A549 (cell line): Measurements from ENCODE around the gene CREG2. TPM values are rescaled to one million over a fixed set of nuclear protein-coding genes. Genes with fewer than 3 reads are reported as not detected.
A peak's percentile ranks its signal among the peaks of the same experiment; 100 is the strongest.

ENCODE experiments used
- ATAC-seq, 2 experiments: fragments of 200-7000 bp in 1 of 2; fragments of >200 bp in 1 of 2; cut with Nextera tagmentation in 1 of 2; cut with Tn5 transposase in 1 of 2; 3 replicates each; pipeline versions ENCODE4 v1.8.0 to v1.9.1; 2018 to 2020; ENCODE audit warnings: mild to moderate bottlenecking in 1 of 2, moderate library complexity in 1 of 2
- CTCF ChIA-PET: fragments of 300-600 bp; sonication (Branson Sonifier 250); formaldehyde crosslinking; extraction: SDS; loops from one replicate; lab custom pipeline; 2021; ENCODE audit warnings: antibody characterized with exemption, inconsistent platforms; lab: Yijun Ruan, JAX
- POLR2A ChIA-PET: fragments of 350-600 bp; formaldehyde crosslinking; extraction: SDS; loops from one replicate; lab custom pipeline; 2021; ENCODE audit warnings: antibody characterized with exemption, inconsistent platforms; lab: Yijun Ruan, JAX
- DNase-seq, 2 experiments: peaks; one replicate each; pipeline versions ENCODE4 v3.0.0 to v3.0.0-alpha.2; 2011 to 2016; ENCODE audit warnings: low read depth in 1 of 2, low spot score in 1 of 2
- FAIRE-seq: peaks from 2 replicates; lab custom pipeline; 2011; peaks lifted over from hg19 to GRCh38; lab: Jason Lieb, UNC
- H3K27ac ChIP-seq, 2 experiments: fragments of >200 bp; sonication (Bioruptor Twin); formaldehyde crosslinking; 3 replicates each; pipeline ENCODE4 v1.5.1; 2016 to 2017
- H3K4me1 ChIP-seq: fragments of >200 bp; sonication (Bioruptor Twin); formaldehyde crosslinking; 3 replicates; pipeline ENCODE4 v1.6.1; 2016
- H3K4me2 ChIP-seq: fragments of >200 bp; sonication (Bioruptor Twin); formaldehyde crosslinking; 3 replicates; pipeline ENCODE4 v1.6.1; 2016
- H3K4me3 ChIP-seq: fragments of >200 bp; sonication (Bioruptor Twin); formaldehyde crosslinking; 3 replicates; pipeline ENCODE4 v1.5.1; 2016
- H3K9me3 ChIP-seq: fragments of >200 bp; sonication (Bioruptor Twin); formaldehyde crosslinking; 3 replicates; pipeline ENCODE4 v1.6.1; 2016
- CBX8 ChIP-seq: fragments of 200-600 bp; sonication (generic); IDR thresholded peaks from 2 replicates; pipeline ENCODE4 v1.6.1; 2016
- FOXS1 ChIP-seq: fragments of 250-450 bp; sonication (Bioruptor Pico); IDR thresholded peaks from 2 replicates; pipeline ENCODE4 v1.5.0; 2020; ENCODE audit warnings: mild to moderate bottlenecking, moderate library complexity
- GATA3 ChIP-seq: IDR thresholded peaks from 2 replicates; pipeline ENCODE4 v1.6.1; 2012; ENCODE audit warnings: borderline replicate concordance
- HEYL ChIP-seq: fragments of 250-450 bp; sonication (Bioruptor Pico); IDR thresholded peaks from 2 replicates; pipeline ENCODE4 v1.8.0; 2021; ENCODE audit warnings: mild to moderate bottlenecking, moderate library complexity
- JUN ChIP-seq, 2 experiments: fragments of >200 bp; sonication (Bioruptor Twin); formaldehyde crosslinking; IDR thresholded peaks; 2 replicates in 1 of 2; 3 replicates in 1 of 2; pipeline ENCODE4 v1.6.1; 2016 to 2017
- KDM1A ChIP-seq: fragments of 200-600 bp; sonication (generic); IDR thresholded peaks from 2 replicates; pipeline ENCODE4 v1.6.1; 2016; ENCODE audit warnings: low read depth, mild to moderate bottlenecking
- MAFK ChIP-seq: fragments of 450-650 bp; IDR thresholded peaks from 2 replicates; pipeline ENCODE4 v1.6.1; 2014; ENCODE audit not compliant: partially characterized antibody
- NFE2L2 ChIP-seq: fragments of 150-350 bp; conservative IDR thresholded peaks from 2 replicates; pipeline ENCODE4 v1.6.1; 2014; ENCODE audit warnings: low read length
- NPAS2 ChIP-seq: fragments of 250-450 bp; sonication (Bioruptor Pico); IDR thresholded peaks from 2 replicates; pipeline ENCODE4 v1.8.0; 2022; ENCODE audit warnings: mild to moderate bottlenecking, moderate library complexity, borderline replicate concordance
- RCOR1 ChIP-seq: fragments of 150-350 bp; IDR thresholded peaks from 2 replicates; pipeline ENCODE4 v1.6.1; 2014; ENCODE audit warnings: antibody characterized with exemption, low read length, low read depth
- RFX5 ChIP-seq: fragments of 450-650 bp; IDR thresholded peaks from 2 replicates; pipeline ENCODE4 v1.7.1; 2014; ENCODE audit warnings: antibody characterized with exemption, mild to moderate bottlenecking, moderate library complexity
- RNF2 ChIP-seq: fragments of 200-600 bp; sonication (generic); IDR thresholded peaks from 2 replicates; pipeline ENCODE4 v1.6.1; 2016; ENCODE audit warnings: low read depth, mild to moderate bottlenecking, antibody characterized with exemption, moderate library complexity, borderline replicate concordance
- TFCP2L1 ChIP-seq: fragments of 250-450 bp; sonication (Bioruptor Pico); IDR thresholded peaks from 2 replicates; pipeline ENCODE4 v1.5.0; 2021; ENCODE audit warnings: mild to moderate bottlenecking
- USF2 ChIP-seq: fragments of 450-650 bp; IDR thresholded peaks from 2 replicates; pipeline ENCODE4 v1.6.1; 2014; ENCODE audit warnings: antibody characterized with exemption
- ZFP36 ChIP-seq: fragments of 450-650 bp; IDR thresholded peaks from 2 replicates; pipeline ENCODE4 v1.6.1; 2014; ENCODE audit warnings: borderline replicate concordance; ENCODE audit not compliant: partially characterized antibody
- WGBS: methylation state at CpG from one replicate; pipeline ENCODE4 v1.1.6; 2017; ENCODE audit errors: missing lambda C conversion rate; 5-methylcytosine and 5-hydroxymethylcytosine counted together
- polyA plus RNA-seq, 4 experiments: library from polyadenylated mRNA; depleted of rRNA in 3 of 4; stranded (reverse); fragments of >200 nt; fragmentation: RNase III in 1 of 4; extraction: RNeasy Plus Mini Kit Qiagen cat#74134 plus additional on column Dnase treatment in 1 of 4; gene quantifications; 2 replicates in 3 of 4; 3 replicates in 1 of 4; pipeline ENCODE4 v1.2.3, GENCODE V29; 2011 to 2017
- TF ChIP-seq, protein P1 (sequence below): IDR thresholded peaks from 2 replicates; pipeline ENCODE4 v1.6.1; 2012
- TF ChIP-seq, protein P2 (sequence below): IDR thresholded peaks from 2 replicates; pipeline ENCODE4 v1.6.1; 2012; ENCODE audit warnings: low read depth, borderline replicate concordance
- TF ChIP-seq, protein P3 (sequence below): fragments of 250-450 bp; sonication (Bioruptor Pico); IDR thresholded peaks from 2 replicates; pipeline ENCODE4 v1.5.0; 2021; ENCODE audit warnings: mild to moderate bottlenecking, moderate library complexity, borderline replicate concordance
- TF ChIP-seq, protein P4 (sequence below): fragments of >200 bp; sonication (Bioruptor Twin); formaldehyde crosslinking; IDR thresholded peaks from 2 replicates; pipeline ENCODE4 v1.6.1; 2016
- TF ChIP-seq, protein P5 (sequence below): fragments of 150-350 bp; IDR thresholded peaks from 2 replicates; pipeline ENCODE4 v1.6.1; 2014; ENCODE audit warnings: low read depth, mild to moderate bottlenecking, low read length

The CREG2 gene
- polyA plus RNA-seq, 2 of the 4 experiments (the other 2 are of a cell fraction), result 1.5 to 1.6 TPM

DNA sequence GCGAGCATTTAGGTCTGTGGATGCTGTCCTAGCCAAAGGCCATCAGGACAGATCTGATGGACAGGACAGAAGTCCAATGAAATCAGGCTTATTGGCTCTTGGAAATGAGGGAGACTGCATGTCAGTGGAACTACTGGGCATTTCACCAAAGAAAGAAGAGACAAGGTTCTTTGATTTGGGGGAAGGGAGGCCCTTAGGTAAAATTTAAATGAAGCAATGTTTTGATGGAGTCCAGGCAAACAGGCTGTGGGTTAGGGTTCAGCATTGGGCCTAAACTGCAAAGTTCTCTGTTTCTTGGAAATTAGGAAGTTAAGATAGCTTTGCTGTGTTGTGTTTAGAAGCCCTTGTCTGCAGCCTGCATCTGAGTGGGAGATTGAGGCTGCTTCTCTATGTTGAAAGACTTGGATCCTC lies 47.2 kb downstream of the CREG2 start:
- FAIRE-seq (no peak), DNase-seq (peak in 1 of 2 experiments; percentile 42), ATAC-seq (no peak)
- no peak overlapping the region for H3K27ac ChIP-seq
- ChIA-PET CTCF (interaction anchor here (0.6 to 4.6 kb wide), 6 partner anchors 12 to 357 kb away, joined by 3 to 50 read pairs (median 18); partner anchors contain the start of gene CREG2), POLR2A (no interaction called here)
- H3K4me3 ChIP-seq, result no peak overlapping the region
- H3K4me2 ChIP-seq, result no peak overlapping the region
- WGBS, result 83% methylated on average over 1 of the region's 1 CpG
- H3K4me1 ChIP-seq, result 0 out of 3 replicates have a peak, but pooled peaks cover 3% of the 10 kb centered on the region
- TF ChIP-seq RFX5, result no peak
- TF ChIP-seq, protein P1, sequence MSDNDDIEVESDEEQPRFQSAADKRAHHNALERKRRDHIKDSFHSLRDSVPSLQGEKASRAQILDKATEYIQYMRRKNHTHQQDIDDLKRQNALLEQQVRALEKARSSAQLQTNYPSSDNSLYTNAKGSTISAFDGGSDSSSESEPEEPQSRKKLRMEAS, result no peak
- no peak for TF ChIP-seq NFE2L2
- TF ChIP-seq FOXS1, result no peak
- TF ChIP-seq, protein P2, sequence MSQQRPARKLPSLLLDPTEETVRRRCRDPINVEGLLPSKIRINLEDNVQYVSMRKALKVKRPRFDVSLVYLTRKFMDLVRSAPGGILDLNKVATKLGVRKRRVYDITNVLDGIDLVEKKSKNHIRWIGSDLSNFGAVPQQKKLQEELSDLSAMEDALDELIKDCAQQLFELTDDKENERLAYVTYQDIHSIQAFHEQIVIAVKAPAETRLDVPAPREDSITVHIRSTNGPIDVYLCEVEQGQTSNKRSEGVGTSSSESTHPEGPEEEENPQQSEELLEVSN, result no peak
- no peak for TF ChIP-seq RCOR1
- TF ChIP-seq, protein P3, sequence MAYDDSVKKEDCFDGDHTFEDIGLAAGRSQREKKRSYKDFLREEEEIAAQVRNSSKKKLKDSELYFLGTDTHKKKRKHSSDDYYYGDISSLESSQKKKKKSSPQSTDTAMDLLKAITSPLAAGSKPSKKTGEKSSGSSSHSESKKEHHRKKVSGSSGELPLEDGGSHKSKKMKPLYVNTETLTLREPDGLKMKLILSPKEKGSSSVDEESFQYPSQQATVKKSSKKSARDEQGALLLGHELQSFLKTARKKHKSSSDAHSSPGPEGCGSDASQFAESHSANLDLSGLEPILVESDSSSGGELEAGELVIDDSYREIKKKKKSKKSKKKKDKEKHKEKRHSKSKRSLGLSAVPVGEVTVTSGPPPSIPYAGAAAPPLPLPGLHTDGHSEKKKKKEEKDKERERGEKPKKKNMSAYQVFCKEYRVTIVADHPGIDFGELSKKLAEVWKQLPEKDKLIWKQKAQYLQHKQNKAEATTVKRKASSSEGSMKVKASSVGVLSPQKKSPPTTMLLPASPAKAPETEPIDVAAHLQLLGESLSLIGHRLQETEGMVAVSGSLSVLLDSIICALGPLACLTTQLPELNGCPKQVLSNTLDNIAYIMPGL (CRISPR knock-in tag), result no peak
- no peak for TF ChIP-seq KDM1A
- TF ChIP-seq, protein P4, sequence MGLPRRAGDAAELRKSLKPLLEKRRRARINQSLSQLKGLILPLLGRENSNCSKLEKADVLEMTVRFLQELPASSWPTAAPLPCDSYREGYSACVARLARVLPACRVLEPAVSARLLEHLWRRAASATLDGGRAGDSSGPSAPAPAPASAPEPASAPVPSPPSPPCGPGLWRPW, result no peak
- TF ChIP-seq USF2, result no peak
- no peak for TF ChIP-seq NPAS2
- TF ChIP-seq MAFK, result no peak
- no peak for TF ChIP-seq HEYL (CRISPR knock-in tag)
- TF ChIP-seq, protein P5, sequence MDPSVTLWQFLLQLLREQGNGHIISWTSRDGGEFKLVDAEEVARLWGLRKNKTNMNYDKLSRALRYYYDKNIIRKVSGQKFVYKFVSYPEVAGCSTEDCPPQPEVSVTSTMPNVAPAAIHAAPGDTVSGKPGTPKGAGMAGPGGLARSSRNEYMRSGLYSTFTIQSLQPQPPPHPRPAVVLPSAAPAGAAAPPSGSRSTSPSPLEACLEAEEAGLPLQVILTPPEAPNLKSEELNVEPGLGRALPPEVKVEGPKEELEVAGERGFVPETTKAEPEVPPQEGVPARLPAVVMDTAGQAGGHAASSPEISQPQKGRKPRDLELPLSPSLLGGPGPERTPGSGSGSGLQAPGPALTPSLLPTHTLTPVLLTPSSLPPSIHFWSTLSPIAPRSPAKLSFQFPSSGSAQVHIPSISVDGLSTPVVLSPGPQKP, result no peak
- TF ChIP-seq GATA3, result no peak
- no peak for TF ChIP-seq JUN (IDR thresholded peaks at IDR 0.05)
- no peaks in the 10 kb centered on the region for H3K9me3 ChIP-seq

DNA sequence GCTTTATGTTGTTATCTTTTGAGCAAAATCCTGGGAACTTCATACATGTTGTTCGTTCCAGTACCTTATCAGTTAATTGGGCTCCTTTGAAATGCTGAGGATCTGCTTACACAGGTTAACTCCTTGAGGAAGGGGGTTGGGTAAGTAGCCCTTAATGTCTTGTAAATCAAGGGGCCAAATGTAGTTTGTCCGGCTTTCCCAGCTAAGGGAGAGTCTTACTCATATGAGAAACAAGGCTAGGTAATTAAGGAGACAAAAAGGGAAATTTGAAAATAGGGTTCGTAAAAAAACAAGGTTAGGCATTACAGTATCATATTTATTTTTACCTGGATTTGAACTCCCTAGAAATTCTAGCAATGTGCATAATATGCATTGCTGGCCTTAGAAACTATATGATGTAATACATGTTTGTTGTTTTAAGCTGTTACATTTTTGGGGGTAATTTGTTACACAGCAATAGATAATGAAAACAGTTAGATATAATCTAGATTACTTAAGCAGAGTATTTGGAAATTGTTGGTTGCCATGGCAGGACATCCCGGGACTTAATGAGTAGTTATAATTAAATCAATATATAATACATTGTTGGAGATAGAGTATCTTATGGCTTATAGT lies 47.9 kb downstream of the CREG2 start:
- ATAC-seq, result no peak
- POLR2A ChIA-PET, result no interaction called here

GRCh38 chr2:101337877-101338276 lies 49.4 kb downstream of the CREG2 start:
- CTCF ChIA-PET, result interaction anchor here (0.7 to 1.3 kb wide), 3 partner anchors 9 to 494 kb away, joined by 3 to 4 read pairs (median 3); no protein-coding TSS in a partner anchor
- H3K9me3 ChIP-seq, result no peaks in the 10 kb centered on the region
- 0 out of 3 replicates have a peak, but pooled peaks cover 3% of the 10 kb centered on the region for H3K4me1 ChIP-seq
- FAIRE-seq, result no peak
- no peak overlapping the region for H3K4me2 ChIP-seq
- ATAC-seq, result no peak
- POLR2A ChIA-PET, result no interaction called here
- WGBS, result 33% methylated on average over 2 of the region's 2 CpGs
- no peak overlapping the region for H3K27ac ChIP-seq
- no peak for DNase-seq
- no peak overlapping the region for H3K4me3 ChIP-seq
- TF ChIP-seq RNF2 (no peak), TFCP2L1 (CRISPR knock-in tag) (no peak), ZFP36 (no peak)

More for the DNA sequence above, 47.9 kb downstream of the CREG2 start:
- DNase-seq, result no peak
- Histone ChIP-seq H3K27ac (no peak overlapping the region), H3K9me3 (no peaks in the 10 kb centered on the region), H3K4me1 (0 out of 3 replicates have a peak, but pooled peaks cover 3% of the 10 kb centered on the region), H3K4me3 (no peak overlapping the region), H3K4me2 (no peak overlapping the region)
- TF ChIP-seq CBX8, result no peak
- WGBS, result 69% methylated on average over 4 of the region's 4 CpGs
- CTCF ChIA-PET, result interaction anchor here (3.9 to 4.6 kb wide), 2 partner anchors 49 to 58 kb away, joined by 25 to 33 read pairs; partner anchors contain the start of gene CREG2
- FAIRE-seq, result no peak
